Activated CD4-positive, alpha-beta T cell treated with anti-CD3 and anti-CD28 coated beads for 1 hour (primary cell): ENCODE data around the gene APOBEC3G.
"Not testable (repeated sequence)": the region's sequence is repeated elsewhere in the genome, so short reads cannot be mapped to it uniquely, and the experiment has no call there.

Source experiments
- DNase-seq: peaks from one replicate; pipeline ENCODE4 v3.0.0-alpha.2; 2020

The APOBEC3G gene

DNA sequence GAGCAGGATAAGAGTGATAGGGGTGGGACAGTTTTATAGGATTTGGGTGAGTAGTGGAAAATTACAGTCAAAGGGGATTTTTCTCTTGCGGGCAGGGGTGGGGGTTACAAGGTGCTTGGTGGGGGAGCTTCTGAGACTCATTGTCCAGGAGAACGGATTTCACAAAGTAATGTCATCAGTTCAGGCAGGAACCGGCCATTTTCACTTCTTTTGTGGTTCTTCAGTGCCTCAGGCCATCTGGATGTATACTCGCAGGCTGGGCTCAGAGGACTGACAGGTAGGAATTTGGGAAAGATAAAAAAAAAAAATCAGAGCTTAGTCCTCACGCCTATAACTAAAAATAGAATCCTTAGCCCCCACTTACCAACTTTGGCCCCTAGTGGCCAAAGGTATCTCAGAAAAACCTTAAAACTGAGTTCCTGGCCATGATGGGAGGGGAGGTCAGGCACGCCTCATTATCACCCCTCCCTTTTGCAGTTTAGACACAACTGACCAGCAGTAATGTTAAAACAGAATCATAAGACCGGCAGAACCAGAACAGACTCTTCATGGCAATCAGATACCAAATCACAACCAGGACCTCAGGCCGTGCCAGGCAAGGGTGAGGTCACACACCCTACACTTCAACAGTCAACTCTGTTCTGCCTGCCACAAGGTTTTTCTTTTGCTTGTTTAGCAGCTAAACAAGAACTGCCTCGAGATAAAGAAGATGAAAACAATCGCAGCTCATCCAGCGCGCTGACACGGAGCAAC, 8.9 kb upstream of the APOBEC3G start:
- DNase-seq: no peak

DNA sequence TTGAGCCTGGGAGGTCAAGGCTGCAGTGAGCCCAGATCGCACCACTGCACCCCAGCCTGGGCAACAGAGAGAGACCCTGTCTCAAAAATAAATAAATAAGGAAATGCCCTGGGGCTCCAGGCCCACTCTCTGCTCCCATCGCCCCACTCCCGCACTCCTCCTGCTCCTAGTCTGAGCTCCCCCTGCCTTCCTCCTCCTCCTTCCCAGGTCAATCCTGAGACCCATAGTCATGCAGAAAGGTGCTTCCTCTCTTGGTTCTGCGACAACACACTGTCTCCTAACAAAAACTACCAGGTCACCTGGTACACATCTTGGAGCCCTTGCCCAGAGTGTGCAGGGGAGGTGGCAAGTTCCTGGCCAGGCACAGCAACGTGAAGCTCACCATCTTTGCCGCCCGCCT, 6.9 kb upstream of the APOBEC3G start:
- no peak for DNase-seq

DNA sequence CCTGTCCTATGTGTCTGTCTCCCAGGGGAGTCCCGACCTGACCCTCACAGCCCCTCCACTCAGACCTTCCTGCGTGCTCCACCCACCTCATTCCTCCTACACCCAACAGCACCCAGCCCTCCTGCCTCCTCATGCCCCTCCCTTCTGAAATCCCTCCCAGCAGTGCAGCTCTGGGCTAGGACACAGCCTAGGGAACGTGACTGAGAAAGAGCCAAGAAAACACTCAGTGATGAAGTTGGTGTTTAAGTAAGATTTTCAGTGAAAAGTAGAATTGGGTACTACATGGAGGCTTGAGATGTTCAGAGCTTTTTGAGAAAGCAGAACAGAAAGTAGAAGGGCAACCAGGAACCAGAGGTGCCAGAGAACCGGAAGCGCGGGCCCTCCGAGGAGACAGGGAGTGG, 4.5 kb upstream of the APOBEC3G start:
- not testable (repeated sequence) for DNase-seq

DNA sequence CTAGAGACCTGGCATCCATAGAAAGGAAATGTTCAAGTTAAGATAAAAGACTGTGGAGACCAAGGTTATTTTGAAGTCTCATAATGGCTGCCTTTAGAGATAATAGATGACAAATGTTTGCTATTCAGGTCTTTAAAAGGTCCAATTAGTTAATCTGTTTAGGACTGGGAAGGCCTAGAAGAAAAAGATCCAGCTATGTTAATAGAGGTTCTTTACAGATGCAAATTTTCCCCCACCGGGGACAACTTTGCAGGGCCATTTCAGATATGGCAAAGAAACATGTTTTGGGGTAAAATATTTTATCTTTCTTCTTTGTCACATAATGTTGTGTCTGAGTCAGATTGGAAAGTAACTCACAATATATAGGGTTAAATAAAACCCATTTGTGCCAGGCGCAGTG, 3.1 kb upstream of the APOBEC3G start:
- no peak for DNase-seq

DNA sequence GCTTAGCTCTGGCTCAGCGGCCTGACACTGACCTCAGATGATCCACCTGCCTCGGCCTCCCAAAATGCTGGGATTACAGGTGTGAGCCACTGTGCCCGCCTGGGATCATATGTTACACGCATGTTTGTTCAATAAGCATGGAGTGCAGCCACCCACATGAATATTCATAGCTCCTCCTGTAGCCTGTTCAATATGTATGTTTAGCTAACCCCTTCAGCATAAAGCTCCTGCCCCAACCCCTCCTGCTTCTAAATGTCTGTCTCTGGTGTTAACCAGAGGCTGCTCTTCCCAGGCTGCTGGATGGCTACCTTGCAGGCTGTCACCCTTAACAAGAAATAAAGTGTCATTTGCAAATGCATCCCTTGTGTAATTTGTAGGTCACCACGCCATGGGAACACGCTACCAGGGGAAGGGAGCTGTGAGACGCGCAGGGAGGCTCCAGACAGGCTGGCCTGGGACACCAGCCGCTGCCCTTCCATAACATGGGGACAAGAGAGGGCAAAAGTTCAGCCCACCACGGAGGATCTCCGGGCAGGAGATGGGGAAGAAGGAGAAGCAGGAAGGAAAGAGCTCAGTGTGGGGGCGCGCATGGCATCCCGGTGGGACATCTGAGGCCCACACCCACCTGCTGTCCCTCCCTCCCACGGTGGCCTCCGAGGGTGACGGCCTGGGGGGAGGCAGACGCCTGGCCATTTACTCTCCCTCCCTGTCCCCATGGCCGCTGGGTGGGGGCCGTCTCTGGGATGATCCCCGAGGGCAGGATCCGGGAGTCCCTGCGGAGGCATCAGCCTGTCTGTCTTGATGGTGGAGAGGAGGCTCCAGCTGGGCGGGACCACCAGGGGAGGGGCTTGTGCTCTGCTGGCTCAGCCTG, 685 bp upstream of the APOBEC3G start:
- not testable (repeated sequence) for DNase-seq

DNA sequence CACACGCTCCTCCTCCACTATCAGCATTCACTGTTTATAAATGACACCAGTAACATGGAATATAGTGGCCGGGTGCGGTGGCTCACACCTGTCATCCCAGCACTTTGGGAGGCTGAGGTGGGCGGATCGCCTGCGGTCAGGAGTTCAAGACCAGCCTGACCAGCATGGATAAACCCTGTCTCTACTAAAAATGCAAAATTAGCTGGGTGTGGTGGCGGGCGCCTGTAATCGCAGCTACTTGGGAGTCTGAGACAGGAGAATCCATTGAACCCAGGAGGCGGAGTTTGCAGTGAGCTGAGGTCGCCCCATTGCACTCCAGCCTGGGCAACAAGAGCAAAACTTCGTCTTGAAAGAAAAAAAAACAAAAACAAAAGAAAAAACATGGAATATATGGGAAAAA, 837 bp downstream of the APOBEC3G start:
- not testable (repeated sequence) for DNase-seq

DNA sequence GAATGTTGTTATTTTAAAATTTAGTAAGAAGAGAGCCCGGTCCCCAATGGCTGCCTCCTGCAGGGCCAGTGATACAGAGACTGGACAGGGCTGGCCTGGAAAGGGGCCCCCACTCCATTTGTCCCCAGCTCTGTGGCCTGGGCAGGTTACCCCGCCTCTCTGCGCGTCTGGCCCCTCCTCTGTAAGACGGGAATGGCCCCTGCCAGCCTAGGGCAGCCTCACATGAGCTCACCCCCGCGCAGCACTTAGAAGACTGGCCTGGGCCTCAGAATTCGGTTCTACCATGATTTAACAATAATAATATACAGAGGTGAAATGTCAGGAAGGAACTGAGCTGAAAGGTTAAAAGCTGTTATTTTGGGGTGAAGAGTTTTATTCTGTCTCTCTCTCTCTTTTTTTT, 1.3 kb downstream of the APOBEC3G start:
- DNase-seq: no peak

DNA sequence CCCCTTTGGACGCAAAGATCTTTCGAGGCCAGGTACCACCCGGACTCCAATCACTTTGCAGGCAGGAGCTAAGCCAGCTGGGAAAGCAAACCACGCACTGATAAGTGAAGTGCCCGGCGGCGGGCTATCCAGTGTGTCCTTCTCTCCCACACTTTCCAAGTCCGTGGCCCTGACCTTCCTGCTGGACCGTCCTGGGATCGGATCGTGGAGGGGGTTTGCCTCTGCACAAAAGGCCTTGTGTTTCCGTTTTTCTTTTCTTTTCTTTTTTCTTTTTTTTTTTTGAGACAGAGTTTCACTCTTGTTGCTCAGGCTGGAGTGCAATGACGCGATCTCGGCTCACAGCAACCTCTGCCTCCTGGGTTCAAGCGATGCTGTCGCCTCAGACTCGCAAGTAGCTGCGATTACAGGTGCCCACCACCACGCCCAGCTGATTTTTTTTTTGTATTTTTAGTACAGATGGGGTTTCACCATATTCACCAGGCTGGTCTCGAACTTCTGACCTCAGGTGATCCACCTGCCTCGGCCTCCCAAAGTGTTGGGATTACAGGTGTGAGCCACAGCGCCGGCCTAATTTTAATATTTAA, 2.1 kb downstream of the APOBEC3G start:
- DNase-seq: not testable (repeated sequence)

DNA sequence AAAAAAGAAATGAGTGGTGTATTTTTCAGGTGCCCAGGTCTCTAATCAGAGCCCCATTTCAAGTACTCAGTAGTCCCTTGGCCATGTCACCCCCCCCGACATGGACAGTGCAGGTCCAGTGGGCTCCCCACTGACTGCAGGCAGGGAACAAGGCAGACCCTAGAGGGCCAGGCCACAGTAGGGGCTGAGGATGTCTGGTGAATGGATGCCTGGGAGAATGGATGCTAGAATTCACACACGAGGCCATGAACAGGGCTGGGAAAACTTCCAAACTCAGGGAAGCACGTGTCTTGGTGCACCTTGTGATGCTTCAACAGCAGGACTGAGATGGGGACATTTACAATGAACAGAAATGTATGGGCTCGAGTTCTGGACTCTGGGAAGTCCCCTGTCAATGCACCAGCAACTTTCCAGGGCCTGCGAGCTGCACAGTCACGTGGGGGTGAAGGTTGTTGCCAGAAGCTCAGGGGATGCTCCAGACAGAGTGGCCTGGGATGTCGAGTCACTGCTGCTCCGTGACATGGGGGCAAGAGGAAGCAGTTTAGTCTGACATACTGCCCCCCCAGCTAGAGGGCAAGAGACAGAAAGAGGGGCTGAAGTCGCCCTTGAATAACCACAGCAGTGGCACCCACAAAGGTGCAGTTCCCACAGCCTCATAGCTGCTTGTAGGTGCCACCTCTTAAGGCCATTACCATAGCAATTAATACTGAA, 3.1 kb downstream of the APOBEC3G start:
- DNase-seq: no peak

DNA sequence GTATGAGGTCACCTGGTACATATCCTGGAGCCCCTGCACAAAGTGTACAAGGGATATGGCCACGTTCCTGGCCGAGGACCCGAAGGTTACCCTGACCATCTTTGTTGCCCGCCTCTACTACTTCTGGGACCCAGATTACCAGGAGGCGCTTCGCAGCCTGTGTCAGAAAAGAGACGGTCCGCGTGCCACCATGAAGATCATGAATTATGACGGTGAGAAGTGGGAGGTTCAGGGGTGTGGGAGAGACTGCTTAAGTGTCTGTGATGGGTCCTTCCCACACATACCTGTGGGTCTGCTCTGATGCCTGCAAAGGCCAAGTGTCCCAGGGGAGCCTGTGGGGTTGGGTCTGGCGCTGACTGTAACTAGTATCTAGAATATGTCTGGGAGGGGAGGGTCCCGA, 3.9 kb downstream of the APOBEC3G start:
- DNase-seq: no peak

DNA sequence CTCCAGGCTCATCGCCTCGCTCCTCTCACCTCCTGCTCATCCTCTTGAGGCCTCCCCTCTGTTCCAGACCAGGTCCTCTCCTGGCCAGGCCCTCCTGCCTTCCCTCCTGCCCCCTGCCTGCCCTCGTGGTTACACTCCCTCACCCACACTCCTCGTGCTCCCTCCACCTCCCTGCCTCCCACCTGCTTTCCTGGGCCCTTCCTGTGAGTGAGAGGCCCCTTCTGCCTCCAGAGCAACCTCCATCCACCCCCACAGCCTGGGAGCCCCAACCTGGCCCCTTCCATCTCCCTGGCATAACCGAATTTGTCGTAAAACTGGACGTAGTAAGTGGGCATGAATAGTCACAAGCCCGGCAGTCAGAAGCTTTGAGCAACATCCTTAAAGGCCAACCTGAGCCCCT, 4.5 kb downstream of the APOBEC3G start:
- no peak for DNase-seq

DNA sequence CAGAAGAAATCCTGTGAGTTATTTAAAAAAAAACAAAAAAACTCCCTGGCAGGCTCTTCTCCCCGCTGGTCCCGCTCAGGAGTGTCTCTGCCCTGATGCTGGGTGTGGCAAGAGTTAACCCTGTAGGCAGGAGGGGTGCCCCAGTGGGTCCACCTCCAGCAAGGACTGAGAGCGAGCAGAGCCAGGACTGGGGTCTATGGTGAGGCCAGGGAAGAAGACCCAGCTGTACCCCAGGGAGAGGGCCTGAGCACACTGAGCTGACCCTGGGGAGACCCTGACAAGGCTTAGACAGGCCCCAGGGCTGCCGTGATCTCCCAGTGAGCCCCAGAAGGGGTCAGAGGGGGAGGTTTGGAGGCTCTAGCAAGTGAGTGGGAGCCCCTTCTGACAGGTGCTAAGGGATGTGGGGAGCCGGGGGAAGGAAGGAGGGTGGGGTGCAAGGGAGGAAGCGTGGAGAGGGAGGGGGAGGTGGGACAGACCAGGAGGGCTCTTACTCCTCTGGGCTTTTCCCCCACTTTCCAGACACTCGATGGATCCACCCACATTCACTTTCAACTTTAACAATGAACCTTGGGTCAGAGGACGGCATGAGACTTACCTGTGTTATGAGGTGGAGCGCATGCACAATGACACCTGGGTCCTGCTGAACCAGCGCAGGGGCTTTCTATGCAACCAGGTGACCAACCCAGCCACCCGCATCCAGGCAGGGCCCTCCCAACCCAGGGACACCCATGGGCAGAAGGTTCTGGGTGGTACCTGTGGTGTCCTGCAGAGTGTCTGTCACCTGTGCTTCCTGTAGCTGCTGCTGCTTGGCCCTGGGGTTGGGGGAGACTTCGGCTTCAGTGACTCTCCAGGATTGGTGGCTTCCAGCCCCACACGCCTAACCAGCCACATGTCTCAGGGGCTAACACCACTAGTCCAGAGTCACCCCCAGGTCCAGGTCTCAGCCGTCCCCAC, 6.4 kb downstream of the APOBEC3G start:
- no peak for DNase-seq

DNA sequence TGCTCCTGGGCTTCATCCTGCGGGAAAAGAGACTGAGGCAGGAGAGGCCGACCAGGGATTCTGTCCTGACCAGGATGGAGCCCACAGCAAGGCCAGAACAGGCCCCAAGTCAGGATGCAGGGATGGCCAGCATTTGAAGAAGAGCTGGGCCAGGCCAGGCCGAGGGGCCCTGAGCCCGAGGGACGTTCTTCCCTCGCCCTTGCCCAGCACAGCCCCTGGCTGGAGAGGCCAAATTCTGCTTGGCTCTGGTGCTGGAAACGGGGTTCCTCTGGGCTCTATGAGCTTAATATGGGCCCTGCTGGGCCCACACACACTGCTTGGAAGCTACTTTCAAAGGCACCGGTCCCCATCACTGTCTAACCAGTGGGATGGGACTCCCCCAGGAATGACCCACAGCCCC, 7.6 kb downstream of the APOBEC3G start:
- DNase-seq: no peak

DNA sequence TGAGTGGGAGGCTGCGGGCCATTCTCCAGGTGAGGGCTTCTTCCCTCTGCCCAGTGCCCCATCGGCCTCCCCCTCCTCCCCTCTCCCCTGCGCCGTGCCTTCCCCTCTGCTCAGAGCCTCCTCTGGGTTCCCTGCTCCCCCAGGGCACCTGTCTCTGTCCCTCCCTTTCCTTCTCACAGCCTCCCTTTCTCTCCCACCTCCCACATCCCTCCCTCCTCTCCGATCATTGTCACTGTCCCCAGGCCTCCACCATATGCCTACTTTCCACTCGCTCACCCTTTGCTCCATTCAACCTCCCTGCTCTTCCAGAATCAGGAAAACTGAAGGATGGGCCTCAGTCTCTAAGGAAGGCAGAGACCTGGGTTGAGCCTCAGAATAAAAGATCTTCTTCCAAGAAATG, 10.0 kb downstream of the APOBEC3G start:
- DNase-seq: no peak

DNA sequence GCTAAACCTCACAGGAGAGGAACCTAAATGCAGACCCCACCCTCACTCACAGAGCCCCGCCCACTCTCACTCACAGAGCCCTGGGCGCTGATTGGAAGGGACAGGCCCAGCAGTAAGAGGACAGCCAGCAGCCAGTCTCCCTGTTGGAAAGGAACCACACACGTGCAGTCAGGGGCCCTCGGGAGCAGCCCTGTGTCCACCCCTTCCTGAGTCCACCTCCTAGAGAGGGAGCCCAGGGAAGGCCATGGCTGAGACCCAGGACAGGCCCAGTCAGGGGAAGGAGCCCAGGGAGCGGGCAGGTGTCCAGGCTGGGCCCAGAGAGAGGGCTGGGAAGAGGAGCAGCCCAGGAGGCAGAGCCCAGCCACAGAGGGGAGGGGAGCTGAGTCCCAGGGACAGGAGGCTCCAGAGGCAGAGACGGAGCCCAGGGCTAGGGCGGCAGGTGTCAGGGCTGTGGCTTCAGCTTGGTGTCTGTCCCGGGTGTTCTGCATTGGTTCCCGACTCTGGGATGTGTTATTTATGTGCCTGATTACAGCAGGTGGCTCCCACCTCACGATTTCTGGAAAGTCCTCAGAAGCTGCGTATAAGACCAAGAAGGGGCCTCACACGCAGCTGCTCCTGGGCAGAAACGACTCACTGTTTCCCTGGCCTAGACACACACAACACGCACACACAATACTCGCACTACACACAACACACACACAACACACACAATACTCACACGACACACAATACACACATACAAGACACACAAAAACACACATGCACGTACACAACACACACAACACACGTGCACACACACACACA, 11.0 kb downstream of the APOBEC3G start:
- no peak for DNase-seq

DNA sequence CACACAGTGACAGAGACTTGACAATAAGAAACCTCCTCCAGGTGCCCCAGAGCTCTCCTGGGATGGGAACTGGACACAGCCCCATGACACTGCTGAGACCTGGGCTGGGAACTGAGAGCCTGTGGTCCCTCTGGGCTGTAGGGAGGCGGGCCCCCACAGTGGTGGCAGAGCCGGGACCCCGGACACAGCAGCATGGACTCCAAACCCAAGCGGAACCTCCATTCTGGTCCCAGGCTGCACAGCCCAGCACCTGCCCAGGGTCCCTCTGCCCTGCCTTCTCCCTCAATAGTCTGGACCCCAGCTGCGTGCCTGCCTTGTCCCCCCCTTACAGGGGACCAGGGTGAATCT, 11.6 kb downstream of the APOBEC3G start:
- DNase-seq: no peak

DNA sequence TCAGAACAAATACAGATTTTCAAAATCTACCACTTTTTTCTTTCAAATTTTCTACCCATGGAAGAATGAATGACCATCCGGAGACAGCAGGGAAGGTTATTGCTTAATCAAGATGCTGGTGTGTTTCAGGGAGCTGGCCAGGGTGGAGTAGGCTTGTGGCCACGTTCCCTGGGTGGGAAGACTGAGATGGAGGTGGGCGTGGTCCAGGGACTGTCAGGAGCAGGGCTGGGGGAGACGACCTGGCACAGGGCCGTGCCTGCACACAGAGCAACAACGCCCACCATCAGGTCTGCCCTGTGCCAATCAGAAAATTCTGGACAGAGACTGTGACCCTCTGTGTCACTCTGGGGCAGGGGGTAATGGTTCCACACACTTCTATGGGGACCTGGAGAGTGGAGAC, 12.9 kb downstream of the APOBEC3G start:
- no peak for DNase-seq

DNA sequence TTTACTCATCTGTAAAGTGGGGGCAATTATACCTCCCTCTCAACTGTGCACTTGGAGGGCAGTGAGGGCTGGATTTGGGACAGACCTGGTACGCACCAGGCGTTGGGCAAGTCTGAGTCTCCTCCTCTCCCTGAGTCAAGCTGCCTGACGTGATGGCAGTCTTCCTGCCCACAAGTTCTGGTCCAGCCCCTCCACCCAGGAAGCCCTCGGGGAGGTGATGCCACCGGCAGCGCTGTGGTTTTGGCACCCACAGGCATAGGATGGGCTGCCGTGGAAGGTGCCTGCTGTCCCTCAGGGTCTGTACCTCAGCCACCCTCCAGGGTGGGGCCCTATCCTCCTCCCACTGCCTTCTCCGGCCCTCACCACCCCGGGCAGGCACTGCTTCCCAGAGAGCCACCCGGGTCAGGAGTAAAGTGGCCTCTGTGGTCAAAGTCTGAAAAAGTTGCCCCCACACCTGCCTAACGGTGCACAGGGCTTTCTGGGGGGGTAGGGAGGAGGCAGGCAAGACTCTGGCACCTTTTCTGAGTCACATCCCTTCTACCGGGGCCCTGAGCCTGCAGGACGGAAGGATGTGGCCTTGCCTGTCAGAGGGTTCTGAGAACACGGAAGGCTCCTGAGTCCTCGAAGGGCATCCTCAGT, 13.5 kb downstream of the APOBEC3G start:
- peak; percentile 57 for DNase-seq

DNA sequence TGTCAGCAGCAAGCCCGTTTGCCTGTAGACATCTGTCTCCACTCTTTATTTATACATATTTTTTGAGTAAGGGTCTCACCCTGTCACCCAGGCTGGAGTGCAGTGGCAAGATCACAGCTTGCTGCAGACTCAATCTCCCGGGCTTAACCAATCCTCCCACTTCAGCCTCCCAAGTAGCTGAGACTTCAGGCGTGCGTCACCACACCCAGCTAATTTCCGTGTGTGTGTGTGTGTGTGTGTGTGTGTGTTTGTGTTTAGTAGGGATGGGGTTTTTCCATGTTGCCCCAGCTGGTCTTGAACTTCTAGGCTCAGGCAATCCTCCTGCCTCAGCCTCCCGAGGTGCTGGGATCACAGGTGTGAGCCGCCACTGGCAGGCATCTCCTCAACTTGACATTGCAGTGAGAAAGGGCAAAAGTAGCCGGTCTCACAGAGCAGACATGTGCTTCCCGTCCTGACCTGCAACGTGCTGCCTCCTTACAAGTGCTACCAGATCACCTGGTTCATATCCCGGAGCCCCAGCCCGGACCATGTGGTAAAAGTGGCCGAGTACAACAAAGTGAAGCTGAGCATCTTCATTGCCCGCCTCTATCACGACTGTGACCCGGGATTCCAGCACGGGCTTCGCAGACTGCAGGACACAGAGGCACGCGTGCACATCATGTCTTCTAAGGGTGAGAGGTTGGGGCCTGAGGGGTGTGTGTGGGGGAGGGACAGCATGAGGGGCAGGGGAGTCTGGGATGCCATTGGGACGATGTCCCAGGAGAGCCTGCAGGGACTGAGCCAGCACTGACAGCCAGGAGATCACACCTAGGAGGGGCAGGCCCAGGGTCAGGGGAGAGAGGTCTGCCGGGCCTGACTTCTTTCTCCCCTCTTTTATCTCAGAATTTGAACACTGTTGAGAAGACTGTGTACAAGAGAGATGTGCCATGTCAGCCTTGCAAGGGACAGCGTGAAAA, 14.3 kb downstream of the APOBEC3G start:
- no peak for DNase-seq
